Measurements from ENCODE around the gene DSCAM. TPM values are rescaled to one million over a fixed set of nuclear protein-coding genes. Genes with fewer than 3 reads are reported as not detected.

Gene DSCAM
- total RNA-seq, 1 experiment from 2014 or later = 0.13 TPM

GRCh38 chr21:40253112-40253511, 593.8 kb downstream of the DSCAM start (continued):
- TF ChIP-seq ATF1 (CRISPR knock-in tag; IDR thresholded peaks at IDR 0.05) (no peak), E2F1 (CRISPR knock-in tag; IDR thresholded peaks at IDR 0.05) (no peak), FOXK1 (CRISPR knock-in tag; IDR thresholded peaks at IDR 0.05) (no peak), TP53 (CRISPR knock-in tag; IDR thresholded peaks at IDR 0.05) (no peak), ELF4 (CRISPR knock-in tag; IDR thresholded peaks at IDR 0.05; ENCODE audit: low read depth) (no peak), HMGA2 (CRISPR knock-in tag; IDR thresholded peaks at IDR 0.05) (no peak)

- Mint-ChIP-seq H3K9me3 (peaks cover 66% of the 10 kb centered on the region), H3K36me3 (peaks cover 42% of the 10 kb centered on the region), H3K4me1 (no peaks in the 10 kb centered on the region), H3K4me3 (no peak overlapping the region), H3K27ac (no peak overlapping the region), H3K27me3 (ENCODE audit: low read depth) (peaks cover 5% of the 10 kb centered on the region)
- no peak for DNase-seq (ENCODE audit: low spot score)
- ATAC-seq = no peak
- ChIA-PET CTCF (no interaction called here), POLR2A (no interaction called here)
- TF ChIP-seq TCF7 (CRISPR knock-in tag; IDR thresholded peaks at IDR 0.05; ENCODE audit: low read depth) = no peak
- TF ChIP-seq PREB (CRISPR knock-in tag; IDR thresholded peaks at IDR 0.05; ENCODE audit: borderline replicate concordance) = no peak
- no peak for TF ChIP-seq OVOL2 (CRISPR knock-in tag; IDR thresholded peaks at IDR 0.05; ENCODE audit: borderline replicate concordance)
- no peak for TF ChIP-seq ERG (CRISPR knock-in tag; IDR thresholded peaks at IDR 0.05)
- TF ChIP-seq ZNF317 (CRISPR knock-in tag; IDR thresholded peaks at IDR 0.05; ENCODE audit: borderline replicate concordance, low read depth) = no peak
- TF ChIP-seq NFE2L1 (CRISPR knock-in tag; IDR thresholded peaks at IDR 0.05) = no peak
- no peak for TF ChIP-seq ARID4B (CRISPR knock-in tag; IDR thresholded peaks at IDR 0.05; ENCODE audit: borderline replicate concordance)
Measured at GRCh38 chr21:40250514-40251294, 596.3 kb downstream of the DSCAM start.

- no peak for ATAC-seq
- ChIA-PET POLR2A (interaction anchor here (0.6 kb wide), 1 partner anchor 51 kb away, joined by 6 read pairs; no protein-coding TSS in a partner anchor), CTCF (no interaction called here)
- TF ChIP-seq FOXK1 (CRISPR knock-in tag; IDR thresholded peaks at IDR 0.05) = no peak
- no peak for TF ChIP-seq USF2 (CRISPR knock-in tag; IDR thresholded peaks at IDR 0.05)
- TF ChIP-seq NFATC4 (CRISPR knock-in tag; IDR thresholded peaks at IDR 0.05) = no peak
- no peak for TF ChIP-seq ZNF532 (CRISPR knock-in tag; IDR thresholded peaks at IDR 0.05; ENCODE audit: borderline replicate concordance)
- no peak for TF ChIP-seq ESRRA (CRISPR knock-in tag; IDR thresholded peaks at IDR 0.05; ENCODE audit: borderline replicate concordance)
- no peak for TF ChIP-seq E2F1 (CRISPR knock-in tag; IDR thresholded peaks at IDR 0.05)
- no peak overlapping the region for H3K4me3 Mint-ChIP-seq
- H3K27me3 Mint-ChIP-seq (ENCODE audit: low read depth) = peaks cover 5% of the 10 kb centered on the region
- no peaks in the 10 kb centered on the region for H3K4me1 Mint-ChIP-seq
- peaks cover 52% of the 10 kb centered on the region for H3K9me3 Mint-ChIP-seq
- no peak for DNase-seq (ENCODE audit: low spot score)
- H3K36me3 Mint-ChIP-seq = peaks cover 30% of the 10 kb centered on the region
- no peak overlapping the region for H3K27ac Mint-ChIP-seq
Measured at GRCh38 chr21:40244981-40245380, 602.0 kb downstream of the DSCAM start.
